ENCODE data around the gene SHC2. TPM values are rescaled to one million over a fixed set of nuclear protein-coding genes. Genes with fewer than 3 reads are reported as not detected.

The SHC2 gene
- total and polyA plus RNA-seq, 4 donors = 11.2 to 23.1 (median 14.5) TPM

GRCh38 chr19:468587-469256 is 7.9 kb upstream of the SHC2 start:
- H3K9me3 ChIP-seq (ENCODE audit: control insufficient read depth in 4 of 4, insufficient read depth in 3 of 4, low read length in 3 of 4) = peaks cover 0 to 2% (median 0%) of the 10 kb centered on the region in 4 donors

GRCh38 chr19:467554-467953 is 6.7 kb upstream of the SHC2 start:
- Histone ChIP-seq H3K36me3 (ENCODE audit: control insufficient read depth in 4 of 4, insufficient read depth in 4 of 4, low read length in 4 of 4) (no peaks in the 10 kb centered on the region), H3K4me3 (no peak overlapping the region), H3K4me1 (ENCODE audit: control insufficient read depth in 5 of 5, insufficient read depth in 5 of 5, low read length in 5 of 5) (no peaks in the 10 kb centered on the region), H3K27me3 (ENCODE audit: control insufficient read depth in 3 of 3, insufficient read depth in 3 of 3, low read length in 2 of 3) (peaks cover 0 to 2% (median 2%) of the 10 kb centered on the region in 3 donors), H3K27ac (ENCODE audit: low read depth in 1 of 2, low read length in 1 of 2) (no peak overlapping the region), H3K9ac (ENCODE audit: insufficient read depth in 1 of 2, low read length in 2 of 2) (no peak overlapping the region), H3K9me3 (ENCODE audit: control insufficient read depth in 4 of 4, insufficient read depth in 3 of 4, low read length in 3 of 4) (peaks cover 0 to 2% (median 0%) of the 10 kb centered on the region in 4 donors)
- 83 to 86% methylated on average over 10 to 11 of the region's 11 CpGs for WGBS, 2 donors
- ATAC-seq (ENCODE audit: insufficient read depth, low FRiP score) = no peak
- no peak for DNase-seq
- no peak for TF ChIP-seq CTCF (IDR thresholded peaks at IDR 0.05; ENCODE audit: control extremely low read depth, extremely low read depth)

More at GRCh38 chr19:468587-469256, 7.9 kb upstream of the SHC2 start:
- no peaks in the 10 kb centered on the region for H3K27me3 ChIP-seq (ENCODE audit: control insufficient read depth in 3 of 3, insufficient read depth in 3 of 3, low read length in 2 of 3)
- no peak overlapping the region for H3K4me3 ChIP-seq
- H3K27ac ChIP-seq (ENCODE audit: low read depth in 1 of 2, low read length in 1 of 2) = no peak overlapping the region
- no peak for DNase-seq
- H3K4me1 ChIP-seq (ENCODE audit: control insufficient read depth in 5 of 5, insufficient read depth in 5 of 5, low read length in 5 of 5) = no peaks in the 10 kb centered on the region
- no peak for ATAC-seq (ENCODE audit: insufficient read depth, low FRiP score)
- H3K36me3 ChIP-seq (ENCODE audit: control insufficient read depth in 4 of 4, insufficient read depth in 4 of 4, low read length in 4 of 4) = no peaks in the 10 kb centered on the region
- 83 to 86% methylated on average over 27 of the region's 27 CpGs for WGBS, 2 donors
- TF ChIP-seq CTCF (IDR thresholded peaks at IDR 0.05; ENCODE audit: control extremely low read depth, extremely low read depth) = no peak
- H3K9ac ChIP-seq (ENCODE audit: insufficient read depth in 1 of 2, low read length in 2 of 2) = no peak overlapping the region

GRCh38 chr19:465056-465816 is 4.4 kb upstream of the SHC2 start:
- H3K4me3 ChIP-seq = no peak overlapping the region
- no peaks in the 10 kb centered on the region for H3K36me3 ChIP-seq (ENCODE audit: control insufficient read depth in 4 of 4, insufficient read depth in 4 of 4, low read length in 4 of 4)
- 96% methylated on average over 3 of the region's 3 CpGs for WGBS, 2 donors
- peaks cover 0 to 8% (median 8%) of the 10 kb centered on the region in 3 donors for H3K27me3 ChIP-seq (ENCODE audit: control insufficient read depth in 3 of 3, insufficient read depth in 3 of 3, low read length in 2 of 3)
- peaks cover 0 to 7% (median 0%) of the 10 kb centered on the region in 5 donors for H3K4me1 ChIP-seq (ENCODE audit: control insufficient read depth in 5 of 5, insufficient read depth in 5 of 5, low read length in 5 of 5)
- H3K27ac ChIP-seq (ENCODE audit: low read depth in 1 of 2, low read length in 1 of 2) = no peak overlapping the region
- ATAC-seq (ENCODE audit: insufficient read depth, low FRiP score) (no peak), DNase-seq (no peak)
- H3K9ac ChIP-seq (ENCODE audit: insufficient read depth in 1 of 2, low read length in 2 of 2) = no peak overlapping the region
- peaks cover 0 to 2% (median 0%) of the 10 kb centered on the region in 4 donors for H3K9me3 ChIP-seq (ENCODE audit: control insufficient read depth in 4 of 4, insufficient read depth in 3 of 4, low read length in 3 of 4)
- TF ChIP-seq CTCF (IDR thresholded peaks at IDR 0.05; ENCODE audit: control extremely low read depth, extremely low read depth) = no peak

Data from lung (tissue), 12 donors.